ENCODE measurements around the gene NDUFAF2. TPM values are rescaled to one million over a fixed set of nuclear protein-coding genes. Genes with fewer than 3 reads are reported as not detected.

NDUFAF2 gene
- total RNA-seq, 5 donors from 2014 or later (not counting 1 experiment from before 2014, with no cell fraction given): 10.8 to 18.4 (median 18.0) TPM

DNA sequence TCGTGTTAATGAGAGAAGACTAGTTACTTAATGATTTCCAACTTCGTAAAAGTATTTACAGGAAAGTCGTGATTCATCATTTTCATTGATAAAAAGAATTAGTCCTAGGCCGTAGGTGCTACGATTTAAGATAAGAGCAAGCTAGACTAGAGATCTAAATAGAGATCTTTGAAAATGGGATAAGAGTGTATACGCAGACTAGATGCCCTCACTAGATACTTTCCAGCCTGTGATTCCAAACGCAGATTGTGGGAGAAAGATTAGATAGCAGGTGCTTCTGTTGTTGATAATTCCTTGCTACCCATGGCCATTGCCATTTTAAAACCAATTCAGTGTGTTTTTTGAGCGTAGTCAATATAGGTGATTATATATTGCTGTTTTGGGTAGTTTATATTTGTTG is 223.9 kb downstream of the NDUFAF2 start:
- no peaks in the 10 kb centered on the region for H3K9me3 ChIP-seq
- ChIA-PET CTCF (interaction anchor here in 1 of 2 donors (0.6 kb wide), 1 partner anchor 662 kb away, joined by 3 read pairs; no protein-coding TSS in a partner anchor), POLR2A (no interaction called here)
- no peaks in the 10 kb centered on the region for H3K9me3 Mint-ChIP-seq
- ATAC-seq (replicated peaks in 1 of 4) (no peak), DNase-seq (no peak)
- H3K27me3 Mint-ChIP-seq: peaks cover 0 to 4% of the 10 kb centered on the region in 2 donors
- no peaks in the 10 kb centered on the region for H3K36me3 ChIP-seq (ENCODE audit: control insufficient read depth in 2 of 2, extremely low read depth in 1 of 2, insufficient read depth in 1 of 2, low read length in 1 of 2)
- H3K27me3 ChIP-seq (replicated peaks in 1 of 2; ENCODE audit: control insufficient read depth in 2 of 2, extremely low read depth in 1 of 2, insufficient read depth in 2 of 2, low read length in 1 of 2): no peaks in the 10 kb centered on the region
- no peak overlapping the region for H3K27ac Mint-ChIP-seq
- no peaks in the 10 kb centered on the region for H3K36me3 Mint-ChIP-seq
- H3K4me1 ChIP-seq (ENCODE audit: control insufficient read depth in 1 of 2, extremely low read depth in 1 of 2, insufficient read depth in 2 of 2, low read length in 2 of 2): no peaks in the 10 kb centered on the region
- no peak overlapping the region for H3K4me3 Mint-ChIP-seq
- no peak overlapping the region for H3K4me3 ChIP-seq (ENCODE audit: control insufficient read depth in 1 of 2, extremely low read depth in 1 of 2, low read length in 1 of 2)
- peaks cover 0 to 5% (median 0%) of the 10 kb centered on the region in 3 donors for H3K4me1 Mint-ChIP-seq
- H3K27ac ChIP-seq (ENCODE audit: low read length): no peak overlapping the region
- 98% methylated on average over 5 of the region's 8 CpGs for WGBS (ENCODE audit: insufficient coverage)

DNA sequence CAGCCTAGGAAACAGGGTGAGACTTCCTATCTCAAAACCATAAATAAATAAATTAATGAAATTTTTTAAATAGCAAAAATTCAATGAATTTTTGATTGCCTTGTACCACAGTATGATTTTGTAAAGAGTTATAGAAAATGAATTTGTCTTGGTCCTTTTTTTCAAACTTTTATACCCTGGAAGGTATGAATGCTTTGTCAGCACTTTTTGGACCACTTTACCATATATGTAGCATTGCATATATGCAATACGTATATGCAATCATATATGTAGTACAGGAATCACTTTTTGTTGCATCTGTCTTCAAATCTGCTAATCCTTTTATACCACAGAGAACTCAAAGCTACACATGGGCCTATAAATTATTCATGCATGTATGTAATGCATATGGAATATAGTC is 226.5 kb downstream of the NDUFAF2 start:
- no peaks in the 10 kb centered on the region for H3K4me1 Mint-ChIP-seq
- CTCF ChIA-PET: interaction anchor here in 1 of 2 donors (0.6 kb wide), 1 partner anchor 243 kb away, joined by 3 read pairs; no protein-coding TSS in a partner anchor
- no peak overlapping the region for H3K27ac ChIP-seq (ENCODE audit: low read length)
- ATAC-seq (replicated peaks in 1 of 4) (no peak), DNase-seq (no peak)
- no peaks in the 10 kb centered on the region for H3K4me1 ChIP-seq (ENCODE audit: control insufficient read depth in 1 of 2, extremely low read depth in 1 of 2, insufficient read depth in 2 of 2, low read length in 2 of 2)
- WGBS (ENCODE audit: insufficient coverage): no CpG with 5 or more reads among the region's 1 CpG
- no peaks in the 10 kb centered on the region for H3K27me3 ChIP-seq (replicated peaks in 1 of 2; ENCODE audit: control insufficient read depth in 2 of 2, extremely low read depth in 1 of 2, insufficient read depth in 2 of 2, low read length in 1 of 2)
- POLR2A ChIA-PET: interaction anchor here in 1 of 2 donors (0.7 kb wide), 1 partner anchor 372 kb away, joined by 4 read pairs; no protein-coding TSS in a partner anchor
- H3K4me3 ChIP-seq (ENCODE audit: control insufficient read depth in 1 of 2, extremely low read depth in 1 of 2, low read length in 1 of 2): no peak overlapping the region
- no peaks in the 10 kb centered on the region for H3K9me3 ChIP-seq
- no peak overlapping the region for H3K4me3 Mint-ChIP-seq
- no peaks in the 10 kb centered on the region for H3K36me3 ChIP-seq (ENCODE audit: control insufficient read depth in 2 of 2, extremely low read depth in 1 of 2, insufficient read depth in 1 of 2, low read length in 1 of 2)
- no peaks in the 10 kb centered on the region for H3K36me3 Mint-ChIP-seq
- no peak overlapping the region for H3K27ac Mint-ChIP-seq
- H3K9me3 Mint-ChIP-seq: no peaks in the 10 kb centered on the region
- H3K27me3 Mint-ChIP-seq: peaks cover 0 to 4% of the 10 kb centered on the region in 2 donors

DNA sequence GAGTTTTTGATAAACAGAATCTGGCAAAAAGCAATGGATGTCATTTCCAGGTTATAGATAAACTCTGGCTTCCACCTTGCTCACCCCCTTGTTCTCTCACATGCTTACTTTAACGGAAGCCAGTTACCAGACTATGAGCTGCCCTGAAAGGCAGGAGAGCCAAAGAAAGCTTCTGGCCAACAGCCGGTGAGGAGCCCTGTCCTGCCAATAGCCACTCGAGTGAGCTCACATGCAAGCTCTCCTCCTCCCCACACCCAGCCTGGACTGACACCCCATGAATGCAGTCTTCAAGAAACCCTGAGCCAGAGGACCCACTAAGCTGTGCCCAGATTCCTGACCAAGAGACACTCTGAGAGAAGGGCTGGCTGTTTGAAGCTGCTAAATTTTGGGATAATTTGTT is 231.6 kb downstream of the NDUFAF2 start:
- no peak overlapping the region for H3K27ac Mint-ChIP-seq
- no peaks in the 10 kb centered on the region for H3K9me3 ChIP-seq
- ChIA-PET POLR2A (no interaction called here), CTCF (interaction anchor here in 1 of 2 donors (0.5 kb wide), 1 partner anchor 15 kb away, joined by 5 read pairs; no protein-coding TSS in a partner anchor)
- no peak overlapping the region for H3K4me3 ChIP-seq (ENCODE audit: control insufficient read depth in 1 of 2, extremely low read depth in 1 of 2, low read length in 1 of 2)
- no peaks in the 10 kb centered on the region for H3K9me3 Mint-ChIP-seq
- H3K4me3 Mint-ChIP-seq: no peak overlapping the region
- no peaks in the 10 kb centered on the region for H3K36me3 Mint-ChIP-seq
- H3K27me3 ChIP-seq (replicated peaks in 1 of 2; ENCODE audit: control insufficient read depth in 2 of 2, extremely low read depth in 1 of 2, insufficient read depth in 2 of 2, low read length in 1 of 2): no peaks in the 10 kb centered on the region
- H3K27ac ChIP-seq (ENCODE audit: low read length): no peak overlapping the region
- peaks cover 4 to 9% of the 10 kb centered on the region in 2 donors for H3K27me3 Mint-ChIP-seq
- DNase-seq (no peak), ATAC-seq (replicated peaks in 1 of 4) (no peak)
- no peaks in the 10 kb centered on the region for H3K36me3 ChIP-seq (ENCODE audit: control insufficient read depth in 2 of 2, extremely low read depth in 1 of 2, insufficient read depth in 1 of 2, low read length in 1 of 2)
- 100% methylated on average over 2 of the region's 3 CpGs for WGBS (ENCODE audit: insufficient coverage)
- H3K4me1 Mint-ChIP-seq: peaks cover 0 to 6% (median 5%) of the 10 kb centered on the region in 3 donors
- no peaks in the 10 kb centered on the region for H3K4me1 ChIP-seq (ENCODE audit: control insufficient read depth in 1 of 2, extremely low read depth in 1 of 2, insufficient read depth in 2 of 2, low read length in 2 of 2)

DNA sequence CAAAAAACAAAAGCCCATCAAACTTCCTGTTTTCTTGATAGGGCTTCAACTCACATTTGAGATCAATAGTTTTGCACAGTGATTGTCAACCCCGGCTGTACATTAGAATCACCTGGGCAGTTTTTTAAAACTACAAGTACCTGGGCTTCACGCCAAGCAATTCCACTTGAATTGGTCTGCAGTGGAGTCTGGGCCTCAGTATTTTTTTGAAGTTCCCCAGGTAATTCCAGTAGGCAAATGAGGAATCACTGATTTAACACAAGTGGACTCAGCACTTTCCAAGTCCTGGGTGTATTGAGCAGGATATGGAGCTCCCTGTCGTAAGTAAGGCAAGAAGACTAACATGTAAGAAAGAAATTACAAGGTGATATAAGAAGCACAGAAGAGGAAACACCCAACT is 232.1 kb downstream of the NDUFAF2 start:
- H3K4me3 Mint-ChIP-seq: no peak overlapping the region

DNA sequence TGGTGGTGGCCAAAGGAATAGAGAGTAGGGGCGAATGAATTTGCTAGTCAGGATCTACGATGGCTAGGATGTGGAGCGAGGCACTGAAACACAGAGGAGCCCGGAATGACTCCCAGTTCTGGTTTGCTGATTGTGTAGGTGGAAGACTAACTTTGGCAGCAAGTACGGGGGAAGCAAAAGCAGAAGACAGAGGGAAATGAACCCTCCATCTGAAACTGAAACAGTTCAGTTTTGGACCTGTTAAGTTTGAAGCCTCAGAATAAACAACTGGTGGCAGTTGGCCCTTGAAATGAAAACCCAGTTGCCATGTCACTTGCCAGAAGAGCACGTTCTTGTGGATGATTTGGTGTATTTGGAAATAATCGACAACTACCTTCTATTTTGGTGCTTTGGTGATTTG is 232.7 kb downstream of the NDUFAF2 start:
- H3K4me3 ChIP-seq (ENCODE audit: control insufficient read depth in 1 of 2, extremely low read depth in 1 of 2, low read length in 1 of 2): no peak overlapping the region
- ChIA-PET CTCF (no interaction called here), POLR2A (no interaction called here)
- Mint-ChIP-seq H3K9me3 (no peaks in the 10 kb centered on the region), H3K27ac (no peak overlapping the region), H3K36me3 (no peaks in the 10 kb centered on the region), H3K4me1 (peaks cover 5 to 7% (median 6%) of the 10 kb centered on the region in 3 donors), H3K4me3 (no peak overlapping the region), H3K27me3 (peaks cover 4 to 9% of the 10 kb centered on the region in 2 donors)
- DNase-seq: no peak
- WGBS (ENCODE audit: insufficient coverage): 83% methylated on average over 5 of the region's 7 CpGs
- H3K4me1 ChIP-seq (ENCODE audit: control insufficient read depth in 1 of 2, extremely low read depth in 1 of 2, insufficient read depth in 2 of 2, low read length in 2 of 2): no peaks in the 10 kb centered on the region
- H3K9me3 ChIP-seq: no peaks in the 10 kb centered on the region
- no peak for ATAC-seq (replicated peaks in 1 of 4)
- H3K27me3 ChIP-seq (replicated peaks in 1 of 2; ENCODE audit: control insufficient read depth in 2 of 2, extremely low read depth in 1 of 2, insufficient read depth in 2 of 2, low read length in 1 of 2): no peaks in the 10 kb centered on the region
- no peak overlapping the region for H3K27ac ChIP-seq (ENCODE audit: low read length)
- H3K36me3 ChIP-seq (ENCODE audit: control insufficient read depth in 2 of 2, extremely low read depth in 1 of 2, insufficient read depth in 1 of 2, low read length in 1 of 2): no peaks in the 10 kb centered on the region

More for the DNA sequence above, 232.1 kb downstream of the NDUFAF2 start:
- Mint-ChIP-seq H3K9me3 (no peaks in the 10 kb centered on the region), H3K36me3 (no peaks in the 10 kb centered on the region), H3K27ac (no peak overlapping the region), H3K4me1 (peaks cover under 1 to 6% (median 5%) of the 10 kb centered on the region in 3 donors), H3K27me3 (peaks cover 4 to 9% of the 10 kb centered on the region in 2 donors)
- Histone ChIP-seq H3K4me3 (ENCODE audit: control insufficient read depth in 1 of 2, extremely low read depth in 1 of 2, low read length in 1 of 2) (no peak overlapping the region), H3K36me3 (ENCODE audit: control insufficient read depth in 2 of 2, extremely low read depth in 1 of 2, insufficient read depth in 1 of 2, low read length in 1 of 2) (no peaks in the 10 kb centered on the region), H3K27me3 (replicated peaks in 1 of 2; ENCODE audit: control insufficient read depth in 2 of 2, extremely low read depth in 1 of 2, insufficient read depth in 2 of 2, low read length in 1 of 2) (no peaks in the 10 kb centered on the region), H3K4me1 (ENCODE audit: control insufficient read depth in 1 of 2, extremely low read depth in 1 of 2, insufficient read depth in 2 of 2, low read length in 2 of 2) (no peaks in the 10 kb centered on the region), H3K27ac (ENCODE audit: low read length) (no peak overlapping the region), H3K9me3 (no peaks in the 10 kb centered on the region)
- ChIA-PET CTCF (interaction anchor here in 1 of 2 donors (0.5 kb wide), 1 partner anchor 14 kb away, joined by 5 read pairs; no protein-coding TSS in a partner anchor), POLR2A (no interaction called here)
- 94% methylated on average over 2 of the region's 3 CpGs for WGBS (ENCODE audit: insufficient coverage)
- no peak for DNase-seq
- no peak for ATAC-seq (replicated peaks in 1 of 4)

DNA sequence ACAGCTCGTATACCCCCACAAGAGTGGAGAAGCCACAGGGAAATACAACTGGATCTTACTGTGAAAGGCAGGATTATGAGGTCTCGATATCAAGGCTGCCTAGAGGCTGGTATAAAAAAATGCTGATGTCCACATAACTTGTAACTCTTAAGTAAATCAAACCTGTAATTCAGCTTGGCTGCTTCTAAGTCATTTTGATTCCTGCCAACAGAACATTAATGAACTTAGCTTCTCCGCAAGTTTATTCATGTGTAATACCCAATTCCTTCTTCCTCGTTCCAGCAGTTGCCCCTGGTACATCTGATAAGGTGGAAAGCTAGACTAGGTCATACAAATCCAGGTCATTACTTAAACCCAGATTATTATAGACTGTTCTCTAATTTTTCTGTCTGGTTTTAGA is 233.7 kb downstream of the NDUFAF2 start:
- peaks cover 5 to 7% (median 6%) of the 10 kb centered on the region in 3 donors for H3K4me1 Mint-ChIP-seq
- ATAC-seq (replicated peaks in 1 of 4): no peak
- POLR2A ChIA-PET: no interaction called here

More for the DNA sequence above, 233.7 kb downstream of the NDUFAF2 start:
- Mint-ChIP-seq H3K9me3 (no peaks in the 10 kb centered on the region), H3K4me3 (no peak overlapping the region), H3K36me3 (no peaks in the 10 kb centered on the region), H3K27me3 (peaks cover 4 to 6% of the 10 kb centered on the region in 2 donors), H3K27ac (no peak overlapping the region)
- no peaks in the 10 kb centered on the region for H3K9me3 ChIP-seq
- no peaks in the 10 kb centered on the region for H3K36me3 ChIP-seq (ENCODE audit: control insufficient read depth in 2 of 2, extremely low read depth in 1 of 2, insufficient read depth in 1 of 2, low read length in 1 of 2)
- H3K27me3 ChIP-seq (replicated peaks in 1 of 2; ENCODE audit: control insufficient read depth in 2 of 2, extremely low read depth in 1 of 2, insufficient read depth in 2 of 2, low read length in 1 of 2): no peaks in the 10 kb centered on the region
- no peak for DNase-seq
- no peak overlapping the region for H3K27ac ChIP-seq (ENCODE audit: low read length)
- CTCF ChIA-PET: no interaction called here
- H3K4me1 ChIP-seq (ENCODE audit: control insufficient read depth in 1 of 2, extremely low read depth in 1 of 2, insufficient read depth in 2 of 2, low read length in 2 of 2): no peaks in the 10 kb centered on the region
- WGBS (ENCODE audit: insufficient coverage): no CpG with 5 or more reads among the region's 4 CpGs
- no peak overlapping the region for H3K4me3 ChIP-seq (ENCODE audit: control insufficient read depth in 1 of 2, extremely low read depth in 1 of 2, low read length in 1 of 2)

All from T-cell (primary cell).